ENCODE measurements around the gene PRELID2. TPM values are rescaled to one million over a fixed set of nuclear protein-coding genes. Genes with fewer than 3 reads are reported as not detected.
A peak's percentile ranks its signal among the peaks of the same experiment; 100 is the strongest.

The PRELID2 gene
- total and polyA plus RNA-seq, 2 donors (not counting 3 experiments of a cell fraction or from before 2014, with no cell fraction given): 3.2 to 16.4 TPM

DNA sequence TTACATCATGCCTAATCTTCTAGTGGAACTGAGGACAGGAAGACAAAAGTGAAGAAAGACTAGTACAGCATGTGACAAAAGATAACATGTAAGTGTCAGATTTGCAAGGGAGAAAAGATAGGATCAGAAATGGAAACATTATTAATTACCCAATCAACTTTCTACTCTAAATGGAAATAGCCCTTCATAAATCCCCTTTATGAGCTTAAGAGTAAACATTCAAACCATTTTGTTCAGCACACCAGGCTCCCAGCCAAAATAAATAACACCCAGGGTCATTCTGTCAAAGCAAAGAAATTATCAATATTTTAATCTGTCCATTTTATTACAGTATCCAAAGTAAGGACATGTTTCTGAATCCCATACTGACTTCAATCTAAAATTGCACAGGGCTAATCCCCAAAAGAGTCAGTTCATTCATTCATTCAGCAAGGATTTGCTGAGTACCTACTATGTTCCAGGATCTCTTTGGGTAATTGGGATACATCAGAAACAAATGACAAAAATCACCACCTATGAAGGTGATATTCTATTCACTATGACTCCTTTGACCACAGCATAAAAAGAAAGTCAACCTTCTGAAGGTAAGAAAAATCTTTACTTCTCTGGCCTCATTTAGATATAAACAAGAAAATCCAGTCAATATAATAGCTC is 5.3 kb downstream of the PRELID2 start:
- Histone ChIP-seq H3K9me1 (replicated peaks; ENCODE audit: control insufficient read depth, extremely low read depth, insufficient read depth, low read length) (no peaks in the 10 kb centered on the region), H3K27me3 (ENCODE audit: control insufficient read depth in 2 of 2, insufficient read depth in 2 of 2, low read length in 2 of 2) (no peaks in the 10 kb centered on the region), H3K36me3 (ENCODE audit: control insufficient read depth in 2 of 2, extremely low read depth in 1 of 2, insufficient read depth in 2 of 2, low read length in 2 of 2) (no peaks in the 10 kb centered on the region), H3K4me1 (ENCODE audit: control insufficient read depth, extremely low read depth, insufficient read depth, low read length) (peaks cover 31% of the 10 kb centered on the region), H3K27ac (ENCODE audit: insufficient read depth, low read depth, low read length) (no peak overlapping the region), H3K9me3 (replicated peaks; ENCODE audit: control insufficient read depth, insufficient read depth, low read length) (no peaks in the 10 kb centered on the region), H2AFZ (ENCODE audit: low read depth, low read length) (no peak overlapping the region), H3K79me2 (ENCODE audit: control insufficient read depth, insufficient read depth, low read length) (peaks cover 21% of the 10 kb centered on the region), H3K4me3 (replicated peaks in 1 of 3; ENCODE audit: insufficient read depth in 1 of 3, low read depth in 1 of 3, low read length in 3 of 3) (no peak overlapping the region), H3K9ac (replicated peaks; ENCODE audit: extremely low read depth, insufficient read depth, low read length) (no peak overlapping the region), H4K20me1 (replicated peaks; ENCODE audit: control insufficient read depth, extremely low read depth, insufficient read depth, low read length) (no peaks in the 10 kb centered on the region), H3K4me2 (ENCODE audit: insufficient read depth, low read length) (peak overlapping the region; percentile 72)
- CTCF ChIA-PET: interaction anchor here (0.7 to 6.7 kb wide), 23 partner anchors 9 to 1626 kb away, joined by 3 to 97 read pairs (median 4); no protein-coding TSS in a partner anchor
- POLR2A ChIA-PET: no interaction called here
- dilution Hi-C loops (cut with MboI; ENCODE audit: extremely low pct_ligation_motif_present, low sequenced_read_pairs): no loop called here
- intact Hi-C loops (cut with micrococcal nuclease): loop anchor here (1.0 to 10.0 kb wide), 5 partner anchors 219 to 597 kb away; no protein-coding TSS in a partner anchor
- peak; percentile 79 for DNase-seq (ENCODE audit: low read depth, low spot score)
- no peak for TF ChIP-seq GATA2 (IDR thresholded peaks at IDR 0.05; ENCODE audit: insufficient read depth, insufficient read length, low read depth, low read length)
- TF ChIP-seq MYC (IDR thresholded peaks at IDR 0.05; ENCODE audit: low read depth, low read length): no peak
- TF ChIP-seq JUN (IDR thresholded peaks at IDR 0.05; ENCODE audit: borderline replicate concordance, insufficient read depth, insufficient read length, low read depth): no peak
- TF ChIP-seq, protein P1, sequence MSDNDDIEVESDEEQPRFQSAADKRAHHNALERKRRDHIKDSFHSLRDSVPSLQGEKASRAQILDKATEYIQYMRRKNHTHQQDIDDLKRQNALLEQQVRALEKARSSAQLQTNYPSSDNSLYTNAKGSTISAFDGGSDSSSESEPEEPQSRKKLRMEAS (IDR thresholded peaks at IDR 0.05; ENCODE audit: insufficient read depth, insufficient read length): no peak
- no peak for TF ChIP-seq POLR2A (IDR thresholded peaks at IDR 0.05; ENCODE audit: low read depth, low read length)
- TF ChIP-seq CTCF (IDR thresholded peaks at IDR 0.05; ENCODE audit: extremely low read depth in 1 of 2, insufficient read depth in 1 of 2, low read depth in 1 of 2, low read length in 2 of 2): no peak
- TF ChIP-seq FOS (IDR thresholded peaks at IDR 0.05; ENCODE audit: borderline replicate concordance, insufficient read depth, low read length): no peak
- no TSS peak for BruUV-seq (replicated peaks)
- FAIRE-seq: peak; percentile 72
